ENCODE data around the gene RIMKLA.

- TF ChIP-seq, protein P1, sequence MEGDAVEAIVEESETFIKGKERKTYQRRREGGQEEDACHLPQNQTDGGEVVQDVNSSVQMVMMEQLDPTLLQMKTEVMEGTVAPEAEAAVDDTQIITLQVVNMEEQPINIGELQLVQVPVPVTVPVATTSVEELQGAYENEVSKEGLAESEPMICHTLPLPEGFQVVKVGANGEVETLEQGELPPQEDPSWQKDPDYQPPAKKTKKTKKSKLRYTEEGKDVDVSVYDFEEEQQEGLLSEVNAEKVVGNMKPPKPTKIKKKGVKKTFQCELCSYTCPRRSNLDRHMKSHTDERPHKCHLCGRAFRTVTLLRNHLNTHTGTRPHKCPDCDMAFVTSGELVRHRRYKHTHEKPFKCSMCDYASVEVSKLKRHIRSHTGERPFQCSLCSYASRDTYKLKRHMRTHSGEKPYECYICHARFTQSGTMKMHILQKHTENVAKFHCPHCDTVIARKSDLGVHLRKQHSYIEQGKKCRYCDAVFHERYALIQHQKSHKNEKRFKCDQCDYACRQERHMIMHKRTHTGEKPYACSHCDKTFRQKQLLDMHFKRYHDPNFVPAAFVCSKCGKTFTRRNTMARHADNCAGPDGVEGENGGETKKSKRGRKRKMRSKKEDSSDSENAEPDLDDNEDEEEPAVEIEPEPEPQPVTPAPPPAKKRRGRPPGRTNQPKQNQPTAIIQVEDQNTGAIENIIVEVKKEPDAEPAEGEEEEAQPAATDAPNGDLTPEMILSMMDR (conservative IDR thresholded peaks at IDR 0.05; ENCODE audit: low read depth in 2 of 2): no peak
- TF ChIP-seq POLR2AphosphoS5 (IDR thresholded peaks at IDR 0.05; ENCODE audit: low read depth) (no peak), EZH2phosphoT487 (IDR thresholded peaks at IDR 0.05; ENCODE audit: unreplicated experiment) (no peak), NANOG (IDR thresholded peaks at IDR 0.05; ENCODE audit: borderline replicate concordance) (no peak), EZH2 (IDR thresholded peaks at IDR 0.05; ENCODE audit: low read depth, unreplicated experiment) (no peak), JUNB (IDR thresholded peaks at IDR 0.05; ENCODE audit: unreplicated experiment) (no peak), CREB1 (CRISPR knock-in tag; IDR thresholded peaks at IDR 0.05; ENCODE audit: low read depth) (no peak), ZNF462 (CRISPR knock-in tag; IDR thresholded peaks at IDR 0.05) (no peak), ZNF114 (CRISPR knock-in tag; IDR thresholded peaks at IDR 0.05) (no peak), STAT1 (IDR thresholded peaks at IDR 0.05; ENCODE audit: unreplicated experiment) (no peak)
- TF ChIP-seq, protein P2, sequence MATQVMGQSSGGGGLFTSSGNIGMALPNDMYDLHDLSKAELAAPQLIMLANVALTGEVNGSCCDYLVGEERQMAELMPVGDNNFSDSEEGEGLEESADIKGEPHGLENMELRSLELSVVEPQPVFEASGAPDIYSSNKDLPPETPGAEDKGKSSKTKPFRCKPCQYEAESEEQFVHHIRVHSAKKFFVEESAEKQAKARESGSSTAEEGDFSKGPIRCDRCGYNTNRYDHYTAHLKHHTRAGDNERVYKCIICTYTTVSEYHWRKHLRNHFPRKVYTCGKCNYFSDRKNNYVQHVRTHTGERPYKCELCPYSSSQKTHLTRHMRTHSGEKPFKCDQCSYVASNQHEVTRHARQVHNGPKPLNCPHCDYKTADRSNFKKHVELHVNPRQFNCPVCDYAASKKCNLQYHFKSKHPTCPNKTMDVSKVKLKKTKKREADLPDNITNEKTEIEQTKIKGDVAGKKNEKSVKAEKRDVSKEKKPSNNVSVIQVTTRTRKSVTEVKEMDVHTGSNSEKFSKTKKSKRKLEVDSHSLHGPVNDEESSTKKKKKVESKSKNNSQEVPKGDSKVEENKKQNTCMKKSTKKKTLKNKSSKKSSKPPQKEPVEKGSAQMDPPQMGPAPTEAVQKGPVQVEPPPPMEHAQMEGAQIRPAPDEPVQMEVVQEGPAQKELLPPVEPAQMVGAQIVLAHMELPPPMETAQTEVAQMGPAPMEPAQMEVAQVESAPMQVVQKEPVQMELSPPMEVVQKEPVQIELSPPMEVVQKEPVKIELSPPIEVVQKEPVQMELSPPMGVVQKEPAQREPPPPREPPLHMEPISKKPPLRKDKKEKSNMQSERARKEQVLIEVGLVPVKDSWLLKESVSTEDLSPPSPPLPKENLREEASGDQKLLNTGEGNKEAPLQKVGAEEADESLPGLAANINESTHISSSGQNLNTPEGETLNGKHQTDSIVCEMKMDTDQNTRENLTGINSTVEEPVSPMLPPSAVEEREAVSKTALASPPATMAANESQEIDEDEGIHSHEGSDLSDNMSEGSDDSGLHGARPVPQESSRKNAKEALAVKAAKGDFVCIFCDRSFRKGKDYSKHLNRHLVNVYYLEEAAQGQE (IDR thresholded peaks at IDR 0.05; ENCODE audit: unreplicated experiment): no peak
Measured at GRCh38 chr1:42370876-42371549, 9.6 kb upstream of the RIMKLA start.

Measured in GM23338 (cell line).